Measurements from ENCODE around the gene NABP2. TPM values are rescaled to one million over a fixed set of nuclear protein-coding genes. Genes with fewer than 3 reads are reported as not detected.

The NABP2 gene
- total RNA-seq, 1 experiment from 2014 or later: 42.7 TPM

- Mint-ChIP-seq H3K4me3 (peak within 1 kb of the TSS; percentile 99), H3K4me1 (peaks cover 30% of the 10 kb centered on the region), H3K9me3 (no peaks in the 10 kb centered on the region), H3K27ac (peak within 1 kb of the TSS; percentile 96), H3K36me3 (peaks cover 27% of the 10 kb centered on the region), H3K27me3 (ENCODE audit: low read depth) (peaks cover 3% of the 10 kb centered on the region; the same call in 1 of the 2 replicates)
- ChIA-PET CTCF (interaction anchor here (0.6 to 5.2 kb wide), 63 partner anchors 8 to 1669 kb away, joined by 3 to 95 read pairs (median 5); partner anchors contain the start of genes ANKRD52, CNPY2, COQ10A and ERBB3), POLR2A (interaction anchor here (0.6 to 3.3 kb wide), 21 partner anchors 10 to 922 kb away, joined by 3 to 30 read pairs (median 4); partner anchors contain the start of genes ANKRD52, CNPY2, COQ10A and ERBB3)
- peak; percentile 81 for ATAC-seq
- DNase-seq (ENCODE audit: low spot score): peak; percentile 92
- no peak for TF ChIP-seq TEAD4 (CRISPR knock-in tag; IDR thresholded peaks at IDR 0.05)
- TF ChIP-seq ZNF532 (CRISPR knock-in tag; IDR thresholded peaks at IDR 0.05; ENCODE audit: borderline replicate concordance): no peak
- no peak for TF ChIP-seq TCF7 (CRISPR knock-in tag; IDR thresholded peaks at IDR 0.05; ENCODE audit: low read depth)
- TF ChIP-seq FOXP1 (CRISPR knock-in tag; IDR thresholded peaks at IDR 0.05; ENCODE audit: borderline replicate concordance): peak; percentile 35; the same call in 1 of the 2 replicates
- no peak for TF ChIP-seq ZNF263 (CRISPR knock-in tag; IDR thresholded peaks at IDR 0.05; ENCODE audit: low read depth)
- 0 out of 2 replicates have a peak, but pooled peaks have one; percentile 25 for TF ChIP-seq CBFB (CRISPR knock-in tag; IDR thresholded peaks at IDR 0.05; ENCODE audit: low read depth)
- TF ChIP-seq PRRX2 (CRISPR knock-in tag; IDR thresholded peaks at IDR 0.05): 0 out of 2 replicates have a peak, but pooled peaks have one; percentile 34
- TF ChIP-seq, protein P1, sequence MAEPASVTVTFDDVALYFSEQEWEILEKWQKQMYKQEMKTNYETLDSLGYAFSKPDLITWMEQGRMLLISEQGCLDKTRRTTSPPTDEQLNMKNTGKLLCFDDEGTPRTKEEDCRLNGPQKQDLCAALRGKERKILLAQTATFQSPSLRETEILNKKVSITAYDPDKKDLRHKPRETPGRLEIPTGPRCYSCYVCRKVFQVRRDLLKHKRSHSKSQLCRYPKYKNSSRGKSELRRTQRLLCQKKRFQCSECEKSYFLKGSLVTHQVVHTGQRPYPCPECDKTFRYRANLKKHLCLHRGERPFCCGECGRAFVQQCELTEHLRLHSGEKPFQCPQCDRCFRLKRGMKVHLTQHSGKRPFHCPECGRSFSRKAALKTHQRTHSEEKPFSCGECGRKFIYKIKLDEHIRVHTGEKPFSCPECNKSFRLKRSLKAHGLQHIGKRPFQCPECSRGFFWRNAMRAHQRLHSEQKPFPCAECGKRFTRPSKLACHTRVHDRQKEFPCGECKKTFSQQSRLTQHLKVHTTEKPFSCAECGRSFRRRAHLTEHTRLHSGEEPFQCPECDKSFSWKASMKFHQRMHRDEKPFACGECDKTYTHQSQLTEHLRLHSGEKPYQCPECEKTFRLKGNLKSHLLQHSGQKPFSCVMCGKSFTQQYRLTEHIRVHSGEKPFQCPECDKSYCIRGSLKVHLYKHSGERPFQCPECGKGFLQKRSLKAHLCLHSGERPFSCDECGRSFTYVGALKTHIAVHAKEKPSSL (CRISPR knock-in tag; conservative IDR thresholded peaks at IDR 0.05): no peak
- no peak for TF ChIP-seq USF1 (CRISPR knock-in tag; IDR thresholded peaks at IDR 0.05)
- TF ChIP-seq, protein P2, sequence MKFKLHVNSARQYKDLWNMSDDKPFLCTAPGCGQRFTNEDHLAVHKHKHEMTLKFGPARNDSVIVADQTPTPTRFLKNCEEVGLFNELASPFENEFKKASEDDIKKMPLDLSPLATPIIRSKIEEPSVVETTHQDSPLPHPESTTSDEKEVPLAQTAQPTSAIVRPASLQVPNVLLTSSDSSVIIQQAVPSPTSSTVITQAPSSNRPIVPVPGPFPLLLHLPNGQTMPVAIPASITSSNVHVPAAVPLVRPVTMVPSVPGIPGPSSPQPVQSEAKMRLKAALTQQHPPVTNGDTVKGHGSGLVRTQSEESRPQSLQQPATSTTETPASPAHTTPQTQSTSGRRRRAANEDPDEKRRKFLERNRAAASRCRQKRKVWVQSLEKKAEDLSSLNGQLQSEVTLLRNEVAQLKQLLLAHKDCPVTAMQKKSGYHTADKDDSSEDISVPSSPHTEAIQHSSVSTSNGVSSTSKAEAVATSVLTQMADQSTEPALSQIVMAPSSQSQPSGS (CRISPR knock-in tag; IDR thresholded peaks at IDR 0.05; ENCODE audit: borderline replicate concordance, low read depth): no peak
- TF ChIP-seq GTF2I (CRISPR knock-in tag; conservative IDR thresholded peaks at IDR 0.05): no peak
- TF ChIP-seq, protein P3, sequence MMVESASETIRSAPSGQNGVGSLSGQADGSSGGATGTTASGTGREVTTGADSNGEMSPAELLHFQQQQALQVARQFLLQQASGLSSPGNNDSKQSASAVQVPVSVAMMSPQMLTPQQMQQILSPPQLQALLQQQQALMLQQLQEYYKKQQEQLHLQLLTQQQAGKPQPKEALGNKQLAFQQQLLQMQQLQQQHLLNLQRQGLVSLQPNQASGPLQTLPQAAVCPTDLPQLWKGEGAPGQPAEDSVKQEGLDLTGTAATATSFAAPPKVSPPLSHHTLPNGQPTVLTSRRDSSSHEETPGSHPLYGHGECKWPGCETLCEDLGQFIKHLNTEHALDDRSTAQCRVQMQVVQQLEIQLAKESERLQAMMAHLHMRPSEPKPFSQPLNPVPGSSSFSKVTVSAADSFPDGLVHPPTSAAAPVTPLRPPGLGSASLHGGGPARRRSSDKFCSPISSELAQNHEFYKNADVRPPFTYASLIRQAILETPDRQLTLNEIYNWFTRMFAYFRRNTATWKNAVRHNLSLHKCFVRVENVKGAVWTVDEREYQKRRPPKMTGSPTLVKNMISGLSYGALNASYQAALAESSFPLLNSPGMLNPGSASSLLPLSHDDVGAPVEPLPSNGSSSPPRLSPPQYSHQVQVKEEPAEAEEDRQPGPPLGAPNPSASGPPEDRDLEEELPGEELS (CRISPR knock-in tag; IDR thresholded peaks at IDR 0.05): no peak
- TF ChIP-seq ZBTB43 (CRISPR knock-in tag; IDR thresholded peaks at IDR 0.05): no peak
- peak; percentile 43 for TF ChIP-seq SP1 (CRISPR knock-in tag; conservative IDR thresholded peaks at IDR 0.05)
- no peak for TF ChIP-seq ZNF396 (CRISPR knock-in tag; IDR thresholded peaks at IDR 0.05; ENCODE audit: borderline replicate concordance)
- no peak for TF ChIP-seq HMGA2 (CRISPR knock-in tag; IDR thresholded peaks at IDR 0.05)
- TF ChIP-seq HMGXB4 (CRISPR knock-in tag; IDR thresholded peaks at IDR 0.05): peak; percentile 52; the same call in 1 of the 2 replicates
- TF ChIP-seq NR3C1 (CRISPR knock-in tag; conservative IDR thresholded peaks at IDR 0.05; ENCODE audit: low read depth): no peak
- no peak for TF ChIP-seq PREB (CRISPR knock-in tag; IDR thresholded peaks at IDR 0.05; ENCODE audit: borderline replicate concordance)
These were observed 34.8 kb upstream of the NABP2 start, which contains the start of gene SMARCC2 for GRCh38 chr12:56189099-56189917. Gene SMARCC2 (minus strand): TSS chr12:56189483. CDS start chr12:56189461, 22 bp downstream.

All from WTC11 (cell line).